IPS-18c (cell line): Measurements from ENCODE around the gene SLC25A33.

Experiments
- H3K4me3 ChIP-seq: 2 replicates; pipeline ENCODE4 v1.7.0; 2013; ENCODE audit warnings: low read depth, mild to moderate bottlenecking, low read length, moderate library complexity; ENCODE audit not compliant: insufficient read depth
- H3K9me3 ChIP-seq: one replicate; pipeline ENCODE4 v1.6.1; 2013; ENCODE audit warnings: mild to moderate bottlenecking, low read length, moderate library complexity; ENCODE audit not compliant: control insufficient read depth, insufficient read depth

The SLC25A33 gene

GRCh38 chr1:9628541-9629444 is 89.5 kb downstream of the SLC25A33 start:
- Histone ChIP-seq H3K9me3 (no peaks in the 10 kb centered on the region), H3K4me3 (no peak overlapping the region)

GRCh38 chr1:9629445-9630201 is 90.4 kb downstream of the SLC25A33 start:
- H3K9me3 ChIP-seq, result no peaks in the 10 kb centered on the region
- no peak overlapping the region for H3K4me3 ChIP-seq

- no peaks in the 10 kb centered on the region for H3K9me3 ChIP-seq
- H3K4me3 ChIP-seq, result no peak overlapping the region
Measured at GRCh38 chr1:9630331-9631111, 91.3 kb downstream of the SLC25A33 start.

GRCh38 chr1:9631613-9632012 is 92.3 kb downstream of the SLC25A33 start:
- H3K4me3 ChIP-seq, result no peak overlapping the region
- H3K9me3 ChIP-seq, result no peaks in the 10 kb centered on the region

GRCh38 chr1:9633493-9633892 is 94.2 kb downstream of the SLC25A33 start:
- no peaks in the 10 kb centered on the region for H3K9me3 ChIP-seq

GRCh38 chr1:9634582-9634981 is 95.3 kb downstream of the SLC25A33 start:
- no peaks in the 10 kb centered on the region for H3K9me3 ChIP-seq

More at GRCh38 chr1:9633493-9633892, 94.2 kb downstream of the SLC25A33 start:
- H3K4me3 ChIP-seq, result no peak overlapping the region

More at GRCh38 chr1:9634582-9634981, 95.3 kb downstream of the SLC25A33 start:
- no peak overlapping the region for H3K4me3 ChIP-seq
